ENCODE data around the gene MIER2.

- no peak for TF ChIP-seq CTCF (IDR thresholded peaks at IDR 0.05; ENCODE audit: poor library complexity, severe bottlenecking)
- TF ChIP-seq TAF1 (IDR thresholded peaks at IDR 0.05; ENCODE audit: low read depth): no peak
- TF ChIP-seq REST (IDR thresholded peaks at IDR 0.05; ENCODE audit: borderline replicate concordance): no peak
- no peak for TF ChIP-seq EP300 (conservative IDR thresholded peaks at IDR 0.05; ENCODE audit: poor library complexity, severe bottlenecking)
- no peak for TF ChIP-seq POLR2AphosphoS5 (IDR thresholded peaks at IDR 0.05)
- TF ChIP-seq RAD21 (conservative IDR thresholded peaks at IDR 0.05): no peak
- TF ChIP-seq EZH2 (IDR thresholded peaks at IDR 0.05; ENCODE audit: borderline replicate concordance, insufficient read depth, low read length, poor library complexity, severe bottlenecking): no peak
- no peak for TF ChIP-seq MXI1 (conservative IDR thresholded peaks at IDR 0.05; ENCODE audit: poor library complexity, severe bottlenecking)
Observed at GRCh38 chr19:325937-326565, 18.5 kb downstream of the MIER2 start.

All from neural cell (in vitro differentiated cells).